ENCODE results near the gene TMEM86B. TPM values are rescaled to one million over a fixed set of nuclear protein-coding genes. Genes with fewer than 3 reads are reported as not detected.

Gene TMEM86B
- total RNA-seq (ENCODE audit: unreplicated experiment), result 7.6 TPM
- long read RNA-seq, result 0 reads

GRCh38 chr19:55228403-55229031 lies at the start of gene TMEM86B:
TSS of gene TMEM86B (minus strand) at chr19:55228763. CDS start at chr19:55228741, 22 bp downstream.
- Mint-ChIP-seq H3K27ac (ENCODE audit: unreplicated experiment) (no peak within 1 kb of the TSS), H3K36me3 (ENCODE audit: unreplicated experiment) (no peaks in the 10 kb centered on the region), H3K27me3 (ENCODE audit: unreplicated experiment) (peaks cover 12% of the 10 kb centered on the region), H3K4me3 (ENCODE audit: unreplicated experiment) (no peak within 1 kb of the TSS), H3K4me1 (ENCODE audit: low read depth, unreplicated experiment) (peaks cover 4% of the 10 kb centered on the region), H3K9me3 (ENCODE audit: unreplicated experiment) (peaks cover 6% of the 10 kb centered on the region)
- TF ChIP-seq, protein P1, sequence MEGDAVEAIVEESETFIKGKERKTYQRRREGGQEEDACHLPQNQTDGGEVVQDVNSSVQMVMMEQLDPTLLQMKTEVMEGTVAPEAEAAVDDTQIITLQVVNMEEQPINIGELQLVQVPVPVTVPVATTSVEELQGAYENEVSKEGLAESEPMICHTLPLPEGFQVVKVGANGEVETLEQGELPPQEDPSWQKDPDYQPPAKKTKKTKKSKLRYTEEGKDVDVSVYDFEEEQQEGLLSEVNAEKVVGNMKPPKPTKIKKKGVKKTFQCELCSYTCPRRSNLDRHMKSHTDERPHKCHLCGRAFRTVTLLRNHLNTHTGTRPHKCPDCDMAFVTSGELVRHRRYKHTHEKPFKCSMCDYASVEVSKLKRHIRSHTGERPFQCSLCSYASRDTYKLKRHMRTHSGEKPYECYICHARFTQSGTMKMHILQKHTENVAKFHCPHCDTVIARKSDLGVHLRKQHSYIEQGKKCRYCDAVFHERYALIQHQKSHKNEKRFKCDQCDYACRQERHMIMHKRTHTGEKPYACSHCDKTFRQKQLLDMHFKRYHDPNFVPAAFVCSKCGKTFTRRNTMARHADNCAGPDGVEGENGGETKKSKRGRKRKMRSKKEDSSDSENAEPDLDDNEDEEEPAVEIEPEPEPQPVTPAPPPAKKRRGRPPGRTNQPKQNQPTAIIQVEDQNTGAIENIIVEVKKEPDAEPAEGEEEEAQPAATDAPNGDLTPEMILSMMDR (IDR thresholded peaks at IDR 0.05; ENCODE audit: partially characterized antibody, unreplicated experiment), result no peak
- no peak for DNase-seq

GRCh38 chr19:55277494-55277893 lies 48.9 kb upstream of the TMEM86B start:
- H3K4me1 Mint-ChIP-seq (ENCODE audit: low read depth, unreplicated experiment), result peaks cover 9% of the 10 kb centered on the region
- TF ChIP-seq, protein P1 (IDR thresholded peaks at IDR 0.05; ENCODE audit: partially characterized antibody, unreplicated experiment), result no peak
- H3K27me3 Mint-ChIP-seq (ENCODE audit: unreplicated experiment), result no peaks in the 10 kb centered on the region
- H3K36me3 Mint-ChIP-seq (ENCODE audit: unreplicated experiment), result no peaks in the 10 kb centered on the region
- peaks cover 10% of the 10 kb centered on the region for H3K9me3 Mint-ChIP-seq (ENCODE audit: unreplicated experiment)
- no peak overlapping the region for H3K4me3 Mint-ChIP-seq (ENCODE audit: unreplicated experiment)
- no peak for DNase-seq
- H3K27ac Mint-ChIP-seq (ENCODE audit: unreplicated experiment), result no peak overlapping the region

DNA sequence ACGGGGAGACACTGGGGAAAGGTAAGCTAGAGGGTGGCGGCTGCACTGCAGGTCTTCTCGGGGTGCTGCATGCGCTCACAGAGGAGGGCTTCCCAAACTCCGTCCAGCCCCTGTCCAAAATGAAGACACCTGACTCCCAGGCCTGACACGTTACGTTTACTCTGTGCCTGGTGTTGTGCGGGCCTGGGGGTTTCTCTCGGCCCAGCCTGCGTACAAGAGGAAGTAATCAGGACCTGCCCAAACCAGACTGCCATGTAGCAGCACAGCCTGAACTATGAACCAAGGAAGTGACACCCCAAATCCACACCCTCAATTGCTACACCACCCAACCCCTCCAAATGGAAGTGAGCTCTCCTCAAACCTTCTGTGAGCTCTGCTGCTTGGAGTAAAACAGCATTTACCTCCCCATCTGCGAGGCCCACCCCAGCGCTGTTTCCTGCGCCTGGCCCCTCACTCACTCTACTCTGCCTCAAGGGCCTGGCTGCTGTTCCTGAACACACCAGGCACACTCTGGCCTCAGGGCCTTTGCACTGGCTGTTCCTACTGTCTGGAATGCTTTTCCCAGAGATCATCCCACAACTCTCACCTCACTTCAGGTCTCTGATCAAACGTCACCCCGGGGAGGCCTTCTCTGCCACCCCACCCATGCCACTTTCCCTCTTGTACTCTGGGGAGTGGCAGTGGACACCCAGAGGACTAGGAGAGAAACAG lies 48.3 kb upstream of the TMEM86B start:
- peaks cover 3% of the 10 kb centered on the region for H3K36me3 Mint-ChIP-seq (ENCODE audit: unreplicated experiment)
- H3K4me3 Mint-ChIP-seq (ENCODE audit: unreplicated experiment), result no peak overlapping the region
- H3K27me3 Mint-ChIP-seq (ENCODE audit: unreplicated experiment), result no peaks in the 10 kb centered on the region
- no peak for DNase-seq
- TF ChIP-seq, protein P1 (IDR thresholded peaks at IDR 0.05; ENCODE audit: partially characterized antibody, unreplicated experiment), result no peak
- H3K9me3 Mint-ChIP-seq (ENCODE audit: unreplicated experiment), result peaks cover 6% of the 10 kb centered on the region
- no peak overlapping the region for H3K27ac Mint-ChIP-seq (ENCODE audit: unreplicated experiment)
- H3K4me1 Mint-ChIP-seq (ENCODE audit: low read depth, unreplicated experiment), result peaks cover 9% of the 10 kb centered on the region

DNA sequence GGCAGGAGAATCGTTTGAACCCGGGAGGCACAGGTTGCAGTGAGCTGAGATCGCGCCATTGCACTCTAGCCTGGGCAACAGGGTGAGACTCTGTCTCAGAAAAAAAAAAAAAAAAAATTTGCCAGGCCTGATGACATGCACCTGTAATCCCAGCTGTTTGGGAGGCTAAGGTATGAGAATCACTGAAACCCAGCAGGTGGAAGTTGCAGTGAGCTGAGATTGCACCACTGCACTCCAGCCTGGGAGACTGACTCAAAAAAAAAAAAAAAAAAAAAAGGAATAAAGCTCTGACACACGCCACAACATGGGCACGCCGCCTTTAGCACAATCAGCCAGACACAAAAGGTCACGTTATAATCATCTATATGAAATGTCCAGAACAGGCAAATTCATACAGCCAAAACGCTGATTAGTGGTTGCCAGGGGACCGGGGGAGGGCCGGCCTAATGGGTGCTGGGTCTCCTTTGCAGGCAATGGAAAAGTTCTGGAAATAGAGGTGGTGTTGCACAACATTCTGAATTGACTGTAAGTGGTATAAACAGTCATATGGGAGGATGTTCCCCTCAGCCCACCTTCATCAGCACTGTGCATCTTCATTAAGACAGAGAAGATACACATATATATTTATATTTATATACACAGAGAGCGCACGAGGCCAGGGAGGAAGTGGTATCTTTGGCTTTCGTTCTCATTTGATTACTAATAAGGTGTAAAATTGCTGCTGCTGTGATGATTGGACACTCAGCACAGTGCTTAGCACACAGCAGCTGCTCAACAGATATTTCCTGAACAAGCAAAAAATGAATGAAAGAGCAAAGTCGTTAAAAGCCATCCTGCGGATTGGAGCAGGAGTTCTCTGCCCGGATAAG lies 47.5 kb upstream of the TMEM86B start:
- peaks cover 3% of the 10 kb centered on the region for H3K27me3 Mint-ChIP-seq (ENCODE audit: unreplicated experiment)
- TF ChIP-seq, protein P1 (IDR thresholded peaks at IDR 0.05; ENCODE audit: partially characterized antibody, unreplicated experiment), result no peak
- H3K9me3 Mint-ChIP-seq (ENCODE audit: unreplicated experiment), result peaks cover 2% of the 10 kb centered on the region
- H3K4me1 Mint-ChIP-seq (ENCODE audit: low read depth, unreplicated experiment), result peaks cover 9% of the 10 kb centered on the region
- H3K27ac Mint-ChIP-seq (ENCODE audit: unreplicated experiment), result no peak overlapping the region
- no peak for DNase-seq
- H3K36me3 Mint-ChIP-seq (ENCODE audit: unreplicated experiment), result peaks cover 3% of the 10 kb centered on the region
- H3K4me3 Mint-ChIP-seq (ENCODE audit: unreplicated experiment), result no peak overlapping the region
